BE2C (cell line): ENCODE data around the gene IL6R.

Experiments used
- DNase-seq: peaks from one replicate; pipeline ENCODE4 v3.0.0-alpha.2; 2020
- H3K27me3 ChIP-seq: fragments of 250-450 bp; sonication (Bioruptor Pico); 2 replicates; pipeline ENCODE4 v1.5.1; 2020; ENCODE audit warnings: mild to moderate bottlenecking
- H3K36me3 ChIP-seq: fragments of 250-450 bp; sonication (Bioruptor Pico); 2 replicates; pipeline ENCODE4 v1.5.1; 2020; ENCODE audit warnings: mild to moderate bottlenecking
- H3K4me1 ChIP-seq: fragments of 250-450 bp; sonication (Bioruptor Pico); 2 replicates; pipeline ENCODE4 v1.5.1; 2020
- H3K4me3 ChIP-seq: 2 replicates; pipeline ENCODE4 v1.5.1; 2011; ENCODE audit warnings: low read depth, low read length
- H3K9me3 ChIP-seq: fragments of 250-450 bp; sonication (Bioruptor Pico); 2 replicates; pipeline ENCODE4 v1.5.1; 2020
- TF ChIP-seq, protein P1 (sequence below): IDR thresholded peaks from 2 replicates; pipeline ENCODE4 v1.5.1; 2012; ENCODE audit warnings: mild to moderate bottlenecking, low read depth, low read length

Gene IL6R

DNA sequence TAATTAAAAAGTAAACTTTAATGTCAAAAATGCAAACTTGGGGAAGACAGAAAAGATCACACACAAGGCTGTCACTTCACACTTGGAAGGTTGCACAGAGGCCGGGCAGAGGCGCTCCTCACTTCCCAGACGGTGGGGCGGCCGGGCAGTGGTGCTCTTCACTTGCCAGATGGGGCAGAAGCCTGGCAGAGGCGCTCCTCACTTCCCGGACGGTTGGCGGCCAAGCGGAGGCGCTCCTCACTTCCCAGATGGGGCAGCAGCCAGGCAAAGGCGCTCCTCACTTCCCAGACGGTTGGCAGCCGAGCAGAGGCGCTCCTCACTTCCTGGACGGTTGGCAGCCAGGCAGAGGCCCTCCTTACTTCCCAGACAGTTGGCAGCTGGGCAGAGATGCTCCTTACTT lies 25.8 kb upstream of the IL6R start:
- no peak overlapping the region for H3K4me3 ChIP-seq
- H3K36me3 ChIP-seq = no peaks in the 10 kb centered on the region
- no peaks in the 10 kb centered on the region for H3K27me3 ChIP-seq
- no peaks in the 10 kb centered on the region for H3K4me1 ChIP-seq
- H3K9me3 ChIP-seq = no peaks in the 10 kb centered on the region
- no peak for DNase-seq
- TF ChIP-seq, protein P1, sequence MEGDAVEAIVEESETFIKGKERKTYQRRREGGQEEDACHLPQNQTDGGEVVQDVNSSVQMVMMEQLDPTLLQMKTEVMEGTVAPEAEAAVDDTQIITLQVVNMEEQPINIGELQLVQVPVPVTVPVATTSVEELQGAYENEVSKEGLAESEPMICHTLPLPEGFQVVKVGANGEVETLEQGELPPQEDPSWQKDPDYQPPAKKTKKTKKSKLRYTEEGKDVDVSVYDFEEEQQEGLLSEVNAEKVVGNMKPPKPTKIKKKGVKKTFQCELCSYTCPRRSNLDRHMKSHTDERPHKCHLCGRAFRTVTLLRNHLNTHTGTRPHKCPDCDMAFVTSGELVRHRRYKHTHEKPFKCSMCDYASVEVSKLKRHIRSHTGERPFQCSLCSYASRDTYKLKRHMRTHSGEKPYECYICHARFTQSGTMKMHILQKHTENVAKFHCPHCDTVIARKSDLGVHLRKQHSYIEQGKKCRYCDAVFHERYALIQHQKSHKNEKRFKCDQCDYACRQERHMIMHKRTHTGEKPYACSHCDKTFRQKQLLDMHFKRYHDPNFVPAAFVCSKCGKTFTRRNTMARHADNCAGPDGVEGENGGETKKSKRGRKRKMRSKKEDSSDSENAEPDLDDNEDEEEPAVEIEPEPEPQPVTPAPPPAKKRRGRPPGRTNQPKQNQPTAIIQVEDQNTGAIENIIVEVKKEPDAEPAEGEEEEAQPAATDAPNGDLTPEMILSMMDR = no peak

DNA sequence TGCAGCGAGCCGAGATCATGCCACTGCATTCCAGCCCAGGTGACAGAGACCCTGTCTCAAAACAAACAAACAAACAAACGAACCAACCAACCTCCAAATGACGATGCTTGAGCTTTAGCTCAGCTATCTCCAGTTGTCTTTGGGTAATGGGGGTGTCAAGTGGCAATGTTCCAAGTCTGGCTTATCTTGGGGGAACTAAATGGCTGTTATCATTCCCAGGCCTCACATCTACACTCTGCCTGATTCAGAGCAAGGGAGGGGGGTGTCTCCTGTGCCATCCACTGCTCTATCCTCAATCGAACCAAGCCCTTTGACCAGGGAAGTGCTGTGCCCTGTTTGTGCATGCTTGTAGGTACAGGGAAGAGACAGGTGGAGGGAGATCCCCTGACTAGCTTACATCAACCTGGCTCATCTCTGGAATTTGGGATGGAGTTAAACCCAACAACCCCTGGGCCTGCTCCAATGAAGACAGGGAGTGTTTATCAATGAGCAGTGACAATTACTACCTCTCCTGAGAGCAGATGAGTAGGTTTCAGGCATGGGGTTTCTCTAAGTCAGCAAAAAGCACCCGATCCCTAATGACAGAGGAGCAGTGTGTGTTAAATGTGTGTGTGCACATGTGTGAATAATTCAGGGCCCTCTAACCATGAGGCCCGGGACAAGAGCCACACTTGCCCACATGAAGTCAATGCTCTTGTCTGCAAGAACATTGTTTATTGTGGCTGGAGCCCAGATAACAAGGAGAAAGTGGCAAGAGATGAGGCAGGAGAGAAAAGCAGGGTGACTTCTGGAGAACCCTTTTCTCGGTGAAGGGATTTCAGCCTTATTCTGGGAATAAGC lies 20.3 kb upstream of the IL6R start:
- DNase-seq = no peak
- TF ChIP-seq, protein P1 = no peak

DNA sequence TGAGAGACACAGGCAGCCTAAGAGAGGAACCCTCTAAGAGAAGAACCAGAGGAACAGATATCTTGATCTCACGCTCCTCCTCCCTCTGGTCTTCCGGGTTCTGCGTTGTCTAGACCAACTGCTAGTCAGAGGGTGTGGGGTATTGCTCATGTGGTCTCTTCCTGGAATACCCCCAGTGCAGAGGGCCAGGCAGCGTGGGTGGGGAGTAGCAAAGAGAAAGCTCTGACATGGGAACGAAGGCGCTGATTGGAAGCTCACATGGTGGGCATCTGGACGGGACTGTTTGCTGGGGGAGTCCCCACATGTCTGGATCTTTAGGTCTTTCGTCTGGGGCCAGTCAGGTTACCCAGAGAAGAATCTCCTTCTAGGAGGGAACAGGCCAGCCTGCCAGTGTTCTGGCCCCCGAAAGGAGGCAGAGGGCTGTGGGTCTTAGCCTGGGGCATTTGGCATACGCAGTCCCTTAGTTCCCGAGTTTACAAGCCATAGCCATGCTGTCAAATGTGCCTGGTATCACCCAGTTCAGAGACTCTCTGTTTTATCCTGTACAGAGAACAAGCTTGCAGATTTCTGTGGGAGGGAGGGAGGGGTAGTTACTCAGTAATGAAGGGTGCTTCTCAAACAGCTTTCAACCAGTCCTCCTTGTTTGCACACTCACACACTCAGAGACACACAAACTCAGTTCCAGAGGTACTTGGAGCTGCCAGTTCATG lies 18.3 kb upstream of the IL6R start:
- Histone ChIP-seq H3K27me3 (no peaks in the 10 kb centered on the region), H3K36me3 (no peaks in the 10 kb centered on the region), H3K9me3 (no peaks in the 10 kb centered on the region), H3K4me1 (no peaks in the 10 kb centered on the region), H3K4me3 (no peak overlapping the region)
- TF ChIP-seq, protein P1 = no peak
- no peak for DNase-seq

More for the DNA sequence above, 20.3 kb upstream of the IL6R start:
- H3K36me3 ChIP-seq = no peaks in the 10 kb centered on the region
- H3K4me3 ChIP-seq = no peak overlapping the region
- no peaks in the 10 kb centered on the region for H3K9me3 ChIP-seq
- H3K27me3 ChIP-seq = no peaks in the 10 kb centered on the region
- H3K4me1 ChIP-seq = no peaks in the 10 kb centered on the region

DNA sequence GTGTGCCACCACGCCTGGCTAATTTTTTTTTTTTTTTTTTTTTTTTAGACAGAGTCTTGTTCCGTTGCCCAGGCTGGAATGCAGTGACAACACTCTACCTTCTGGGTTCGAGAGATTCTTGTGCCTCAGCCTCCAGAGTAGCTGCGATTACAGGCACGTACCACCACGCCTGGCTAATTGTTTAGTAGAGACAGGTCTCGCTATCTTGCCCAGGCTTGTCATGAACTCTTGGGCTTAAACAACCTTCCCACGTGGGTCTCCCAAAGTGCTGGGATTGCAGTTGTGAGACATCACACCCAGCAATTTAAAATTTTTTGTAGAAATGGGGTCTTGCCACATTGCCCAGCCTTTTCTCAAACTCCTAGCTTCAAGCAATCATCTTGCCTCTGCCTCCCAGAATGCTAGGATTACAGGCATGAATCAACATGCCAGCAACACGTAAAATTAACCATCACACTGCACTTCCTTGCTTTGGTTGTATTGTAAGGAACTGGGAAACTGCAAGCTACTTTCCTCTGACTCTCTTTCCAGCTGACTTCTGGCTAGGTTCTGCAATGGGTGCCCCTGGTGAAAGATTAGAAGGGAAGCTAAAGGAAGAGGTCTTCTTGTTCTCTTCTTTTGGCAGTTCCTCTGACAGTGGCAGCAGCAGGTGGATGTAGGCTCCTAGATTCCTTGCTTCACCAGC lies 13.9 kb upstream of the IL6R start:
- no peak for DNase-seq
- Histone ChIP-seq H3K27me3 (no peaks in the 10 kb centered on the region), H3K9me3 (no peaks in the 10 kb centered on the region), H3K4me3 (no peak overlapping the region), H3K4me1 (no peaks in the 10 kb centered on the region), H3K36me3 (no peaks in the 10 kb centered on the region)
- TF ChIP-seq, protein P1 = no peak

DNA sequence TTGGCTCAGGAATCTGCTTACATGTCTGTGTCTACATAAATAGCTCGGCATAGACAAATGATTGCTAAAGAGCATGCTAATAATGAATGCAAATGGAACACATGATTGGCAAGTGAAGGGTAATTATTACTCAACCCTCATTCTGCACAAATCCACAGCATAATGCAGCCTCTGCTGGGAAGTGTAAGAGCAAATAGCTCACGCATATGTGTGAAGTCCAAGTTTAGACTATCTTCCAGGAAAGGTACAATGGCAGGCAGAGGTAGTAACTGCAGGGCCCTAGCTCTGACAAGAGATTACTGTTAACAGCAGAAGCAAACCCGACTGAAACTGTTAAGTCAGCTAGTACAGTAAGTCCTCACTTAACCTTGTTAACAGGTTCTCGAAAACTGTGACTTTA lies 7.0 kb upstream of the IL6R start:
- no peaks in the 10 kb centered on the region for H3K9me3 ChIP-seq
- H3K36me3 ChIP-seq = no peaks in the 10 kb centered on the region
- no peaks in the 10 kb centered on the region for H3K4me1 ChIP-seq
- TF ChIP-seq, protein P1 = no peak
- H3K27me3 ChIP-seq = no peaks in the 10 kb centered on the region
- no peak overlapping the region for H3K4me3 ChIP-seq
- no peak for DNase-seq
